ENCODE data around the gene TUNAR. TPM values are rescaled to one million over a fixed set of nuclear protein-coding genes. Genes with fewer than 3 reads are reported as not detected.

TUNAR gene
- total and polyA plus RNA-seq, 12 donors = not detected

DNA sequence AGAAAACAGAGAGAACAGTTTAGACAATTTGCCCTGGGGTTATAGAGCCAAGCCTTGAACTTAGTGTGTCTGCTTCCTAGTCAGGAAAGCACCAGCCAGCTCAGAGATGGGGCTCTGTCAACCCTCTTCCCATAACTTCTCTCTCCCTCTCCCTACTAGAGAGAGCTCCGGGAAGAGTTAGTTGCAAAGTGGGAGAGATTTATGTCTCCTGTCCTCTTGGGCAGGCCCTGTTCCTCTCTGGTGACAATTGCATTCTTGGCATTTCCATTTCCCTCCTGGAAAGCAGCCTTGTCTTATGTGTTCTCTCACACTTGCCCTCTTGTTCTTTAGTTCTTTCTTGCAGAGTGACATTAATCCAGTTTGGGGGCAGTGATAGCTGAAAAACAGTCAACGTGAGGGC, 42.1 kb upstream of the TUNAR start:
- DNase-seq (no peak), ATAC-seq (no peak)
- no peak for TF ChIP-seq CTCF (IDR thresholded peaks at IDR 0.05)
- Histone ChIP-seq H3K36me3 (no peaks in the 10 kb centered on the region), H3K27ac (no peak overlapping the region), H3K9me3 (peaks cover 0 to 3% (median 0%) of the 10 kb centered on the region in 11 donors), H3K27me3 (peaks cover 0 to 19% (median 13%) of the 10 kb centered on the region in 7 donors), H3K4me3 (no peak overlapping the region), H3K4me1 (no peaks in the 10 kb centered on the region)
- intact Hi-C loops (cut with DNase I) = no loop called here
- WGBS, 2 donors = 26 to 35% methylated on average over 2 of the region's 2 CpGs

DNA sequence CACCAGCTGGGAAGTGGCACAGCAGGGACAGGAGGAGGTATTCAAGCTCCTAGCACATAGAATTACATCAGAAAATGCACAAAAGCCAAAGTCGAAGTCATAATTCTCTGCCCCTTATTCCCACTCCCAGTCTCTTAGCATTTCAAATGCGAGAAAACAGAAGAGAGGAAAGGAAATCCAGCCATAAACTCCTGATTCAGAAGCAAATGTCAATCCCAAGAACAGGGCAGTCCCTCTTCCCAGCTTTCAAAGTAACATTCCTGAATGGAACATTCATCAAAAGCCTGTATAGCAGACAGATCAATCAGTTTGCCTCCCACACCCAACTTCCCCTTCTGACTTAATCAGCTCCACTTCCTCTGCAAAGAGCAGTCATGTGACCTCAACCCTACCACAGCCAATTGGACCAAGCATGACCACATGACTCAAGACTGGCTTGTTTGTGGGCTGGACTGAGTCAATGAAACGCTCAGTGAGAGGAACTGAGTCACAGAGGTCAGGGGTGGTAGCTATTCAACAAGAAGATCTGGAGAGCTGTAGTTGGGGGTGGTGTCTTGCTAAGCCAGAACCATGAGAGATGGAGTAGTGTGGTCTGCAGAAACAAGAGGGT, 41.4 kb upstream of the TUNAR start:
- Histone ChIP-seq H3K27me3 (peaks cover 0 to 19% (median 13%) of the 10 kb centered on the region in 7 donors), H3K4me1 (no peaks in the 10 kb centered on the region), H3K27ac (no peak overlapping the region), H3K36me3 (no peaks in the 10 kb centered on the region), H3K4me3 (no peak overlapping the region), H3K9me3 (peaks cover 0 to 3% (median 0%) of the 10 kb centered on the region in 11 donors)
- DNase-seq = no peak
- intact Hi-C loops (cut with DNase I) = no loop called here
- ATAC-seq = no peak
- TF ChIP-seq CTCF (IDR thresholded peaks at IDR 0.05) = no peak
- WGBS, 2 donors = 52 to 67% methylated on average over 3 of the region's 3 CpGs

DNA sequence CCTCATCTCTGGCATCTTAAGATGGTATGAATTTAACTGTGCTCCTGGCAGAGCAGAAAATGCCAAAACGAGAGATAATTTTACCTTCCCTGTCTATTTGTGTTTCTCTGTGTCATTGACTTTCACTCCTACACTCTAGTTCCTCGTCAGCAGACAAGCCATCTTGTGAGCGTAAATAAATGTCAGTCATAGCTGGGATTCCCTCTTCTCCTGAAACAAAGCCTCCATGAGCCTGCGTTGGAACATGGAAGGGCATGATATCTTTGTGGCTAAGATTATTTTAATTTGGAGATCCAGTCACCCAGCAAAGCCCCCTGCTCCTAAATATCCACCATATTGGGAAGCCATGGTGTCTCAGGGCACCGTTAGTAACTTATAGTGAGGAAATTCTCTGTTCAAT, 37.8 kb upstream of the TUNAR start:
- DNase-seq (no peak), ATAC-seq (no peak)
- no peaks in the 10 kb centered on the region for H3K36me3 ChIP-seq
- WGBS, 2 donors = 62 to 63% methylated on average over 5 of the region's 5 CpGs
- peaks cover 0 to 3% (median 0%) of the 10 kb centered on the region in 11 donors for H3K9me3 ChIP-seq
- peaks cover 0 to 23% (median 5%) of the 10 kb centered on the region in 7 donors for H3K27me3 ChIP-seq
- H3K4me3 ChIP-seq = no peak overlapping the region
- intact Hi-C loops (cut with DNase I) = no loop called here
- no peaks in the 10 kb centered on the region for H3K4me1 ChIP-seq
- no peak overlapping the region for H3K27ac ChIP-seq
- no peak for TF ChIP-seq CTCF (IDR thresholded peaks at IDR 0.05)

- Histone ChIP-seq H3K4me3 (no peak overlapping the region), H3K36me3 (no peaks in the 10 kb centered on the region), H3K4me1 (no peaks in the 10 kb centered on the region), H3K27me3 (peaks cover 0 to 11% (median 0%) of the 10 kb centered on the region in 7 donors), H3K9me3 (peaks cover 0 to 3% (median 0%) of the 10 kb centered on the region in 11 donors), H3K27ac (no peak overlapping the region)
- no peak for DNase-seq
- ATAC-seq = no peak
- 78 to 80% methylated on average over 7 of the region's 7 CpGs for WGBS, 2 donors
- no peak for TF ChIP-seq CTCF (IDR thresholded peaks at IDR 0.05)
- intact Hi-C loops (cut with DNase I) = no loop called here
Measured at GRCh38 chr14:95840094-95840700, 36.4 kb upstream of the TUNAR start.

All from heart right ventricle (tissue), 16 donors.